GM19035 (cell line): ENCODE data around the gene FOXA3.
"Not testable (repeated sequence)": the region's sequence is repeated elsewhere in the genome, so short reads cannot be mapped to it uniquely, and the experiment has no call there.

Source experiments
- ATAC-seq: cut with Tn5 transposase; IDR thresholded peaks from one replicate; pipeline ENCODE4 v1.9.1; 2021; ENCODE audit not compliant: unreplicated experiment

Gene FOXA3

DNA sequence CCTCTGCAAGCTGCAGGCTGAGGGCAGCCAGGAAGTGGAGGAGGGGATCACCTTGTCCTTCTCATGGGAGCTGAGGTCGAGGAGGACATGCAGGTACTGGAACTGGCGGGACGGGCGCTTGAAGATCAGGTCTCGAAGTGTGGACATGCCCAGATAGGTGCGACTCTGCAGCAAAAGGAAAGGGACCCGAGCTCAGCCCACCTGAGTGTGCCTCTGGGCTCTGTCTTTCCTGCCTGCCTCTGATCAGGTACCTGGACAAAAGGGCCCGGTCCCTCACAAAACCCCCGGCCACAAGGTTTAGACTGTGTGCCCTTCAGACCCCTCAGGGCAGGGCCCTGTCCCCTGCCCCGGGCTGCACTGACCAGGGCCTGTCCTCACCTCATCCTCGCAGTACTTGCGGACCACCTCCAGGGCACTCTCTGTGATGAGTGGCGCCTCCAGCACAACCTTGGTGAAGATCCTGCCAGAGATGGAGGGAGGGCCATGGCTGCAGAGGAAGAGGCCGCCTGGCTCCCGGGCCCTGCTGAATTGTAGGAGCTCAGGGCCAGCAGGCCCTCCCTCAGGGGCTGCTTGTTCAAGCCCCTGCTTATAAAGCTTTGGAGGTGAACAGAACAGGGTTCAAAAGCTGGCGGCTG lies 36.5 kb upstream of the FOXA3 start:
- ATAC-seq: no peak

DNA sequence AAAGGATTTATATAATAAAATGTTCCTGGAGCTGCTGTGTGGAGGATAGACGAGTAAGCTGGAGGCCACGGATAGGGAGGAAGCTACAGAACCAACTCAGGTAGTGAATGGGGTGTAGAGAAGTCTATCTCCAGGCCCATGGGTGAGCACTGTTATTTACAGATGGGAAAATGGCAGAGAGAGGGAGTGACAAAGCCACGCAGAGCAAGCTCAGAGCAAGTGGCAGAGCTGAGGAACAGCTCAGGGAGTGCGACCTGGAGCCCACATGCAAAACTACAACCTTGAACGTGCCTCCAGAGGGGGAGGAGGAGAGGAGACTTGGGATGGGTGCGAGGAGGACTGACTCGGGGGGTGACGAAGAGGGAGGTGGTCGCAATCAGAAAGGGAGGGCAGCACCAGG lies 35.6 kb upstream of the FOXA3 start:
- ATAC-seq: no peak

DNA sequence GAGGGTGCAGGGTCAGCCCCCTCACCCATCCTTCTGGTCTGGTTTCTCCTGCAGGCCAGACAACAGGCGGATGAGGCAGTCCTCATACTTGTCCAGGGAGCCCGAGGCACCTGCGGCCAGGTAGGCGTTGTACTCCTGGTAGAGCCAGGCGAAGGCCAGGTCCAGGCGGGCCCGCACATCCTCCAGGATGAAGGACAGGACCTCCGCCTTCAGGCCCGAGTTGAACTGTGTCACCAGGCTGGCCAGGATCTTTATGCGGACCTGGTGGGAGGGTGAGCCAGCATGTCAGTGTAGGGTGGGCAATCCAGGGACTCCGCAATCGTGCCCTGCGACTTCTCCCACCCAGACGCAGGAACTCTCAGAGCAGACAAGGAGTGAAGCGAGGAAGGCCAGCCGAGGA lies 35.2 kb upstream of the FOXA3 start:
- no peak for ATAC-seq

DNA sequence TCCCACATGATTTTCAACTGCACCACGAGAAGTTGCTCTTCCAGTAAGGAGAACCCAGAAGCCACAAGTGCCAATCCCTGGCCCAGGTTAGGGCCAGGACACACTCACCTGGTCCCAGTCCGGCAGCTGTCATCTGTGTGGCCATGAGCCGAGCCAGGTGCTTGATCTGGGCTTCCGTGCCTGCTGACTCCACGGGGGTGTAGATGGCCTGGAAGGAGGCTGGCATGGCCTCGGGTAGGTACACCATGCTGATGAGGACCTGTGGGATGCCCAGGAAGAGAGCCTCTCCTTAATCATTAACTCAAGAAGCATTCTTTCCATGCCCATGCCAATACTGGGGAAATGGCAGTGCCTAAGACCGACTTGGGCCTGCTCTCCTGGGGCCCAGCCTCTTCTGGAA lies 29.2 kb upstream of the FOXA3 start:
- ATAC-seq: no peak

DNA sequence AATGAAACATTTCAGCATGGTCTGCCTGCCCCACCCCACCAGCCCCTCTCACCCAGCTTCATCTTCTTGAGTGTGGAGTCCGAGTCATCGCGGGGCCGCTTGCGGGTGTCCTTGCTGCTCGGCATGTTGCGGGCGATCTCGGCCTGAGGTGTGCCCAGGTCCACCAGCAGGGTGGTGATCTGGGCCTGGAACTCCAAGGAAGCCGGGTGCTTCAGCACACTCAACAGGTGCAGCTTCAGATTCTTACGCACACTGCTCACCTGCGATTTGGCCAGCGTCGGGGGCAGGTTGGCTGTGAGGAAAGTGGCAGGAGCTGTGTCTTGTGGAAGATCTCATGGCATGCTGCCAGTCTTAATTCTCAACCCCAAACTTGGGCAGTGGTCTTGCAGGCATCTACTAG lies 21.9 kb upstream of the FOXA3 start:
- ATAC-seq: no peak

DNA sequence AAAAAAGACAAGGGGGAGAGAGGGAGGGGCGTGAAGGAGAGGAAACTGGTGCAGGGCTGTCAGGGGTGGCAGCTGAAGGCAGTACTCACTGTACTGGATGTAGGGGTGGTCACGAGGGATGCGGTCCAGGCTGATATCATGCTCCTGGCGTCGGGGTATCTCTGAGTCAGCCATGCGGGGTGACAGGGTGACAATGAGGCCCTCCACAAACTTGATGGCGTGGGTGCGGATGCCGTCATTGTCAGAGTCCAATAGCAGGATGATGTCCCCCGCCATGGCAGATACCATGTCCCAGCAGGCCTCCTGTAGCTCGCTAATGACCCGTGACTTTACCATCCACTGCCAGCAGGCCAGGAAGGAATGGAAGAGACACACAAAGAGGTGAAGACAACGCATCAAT lies 16.5 kb upstream of the FOXA3 start:
- ATAC-seq: no peak

DNA sequence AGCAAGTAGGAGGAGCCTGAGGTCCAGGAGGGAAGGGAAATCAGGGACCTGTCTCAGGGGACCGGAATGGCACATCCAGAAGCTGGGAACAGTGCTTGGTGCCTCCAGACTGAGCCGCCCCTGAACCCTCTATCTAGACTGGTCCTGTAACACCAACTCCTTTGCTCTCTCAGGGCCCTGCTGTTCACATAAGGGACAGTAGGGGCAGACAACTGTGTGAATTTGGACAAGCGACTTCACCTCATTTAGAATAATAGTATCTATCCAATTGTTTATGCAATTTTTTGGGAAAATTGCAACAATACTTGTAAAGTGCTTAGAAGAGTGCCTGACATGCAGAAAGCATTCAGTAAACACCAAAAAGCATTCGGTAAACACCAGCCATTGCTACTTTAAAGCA lies 15.2 kb upstream of the FOXA3 start:
- no peak for ATAC-seq

DNA sequence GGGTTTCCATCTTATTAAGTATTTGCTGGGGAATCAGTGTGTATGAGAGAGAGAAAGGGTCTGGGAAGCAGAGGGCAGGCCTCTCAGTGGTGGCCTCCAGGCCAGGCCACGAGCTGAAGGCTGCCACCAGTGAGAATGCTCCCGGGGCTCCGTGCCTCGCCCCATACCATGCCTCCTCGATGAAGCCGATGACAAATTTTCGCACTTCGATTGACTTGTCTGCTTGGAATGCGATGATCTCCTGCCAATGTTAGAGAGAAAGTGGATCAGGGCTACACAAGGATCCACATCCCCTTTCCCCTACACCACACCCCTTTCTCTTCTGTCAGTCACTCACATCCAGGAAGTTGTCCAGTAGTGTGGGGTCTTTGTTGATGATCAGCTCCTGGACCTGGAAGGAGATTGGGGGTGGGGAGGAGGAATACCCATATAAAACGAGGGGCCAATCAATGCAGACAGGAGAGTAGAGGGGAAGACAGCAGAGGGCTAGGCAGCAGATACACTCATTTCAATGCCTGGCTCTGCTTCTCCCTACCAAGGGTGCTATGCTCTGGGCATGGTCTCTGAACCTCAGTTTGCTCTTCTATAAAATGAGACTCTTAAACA lies 11.9 kb upstream of the FOXA3 start:
- ATAC-seq: no peak

DNA sequence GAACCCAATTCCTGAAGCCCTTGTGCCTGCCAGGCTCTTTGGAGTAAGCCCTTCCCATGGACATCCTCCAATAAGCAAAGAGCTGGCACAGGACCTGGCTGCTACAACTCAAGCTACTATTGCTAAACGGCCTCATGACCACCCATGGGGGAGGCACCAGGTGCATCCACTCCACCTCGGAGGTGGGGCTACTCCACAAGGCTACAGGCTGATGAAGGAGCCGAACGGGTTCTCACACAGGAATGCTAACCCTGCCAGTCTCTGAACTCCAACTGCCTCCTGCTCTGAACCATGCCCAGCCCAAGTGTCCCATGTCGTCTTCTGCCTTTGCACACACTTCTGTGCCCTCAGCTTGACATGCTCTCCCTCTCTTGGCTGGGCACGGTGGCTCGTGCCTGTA lies 11.1 kb upstream of the FOXA3 start:
- ATAC-seq: no peak

DNA sequence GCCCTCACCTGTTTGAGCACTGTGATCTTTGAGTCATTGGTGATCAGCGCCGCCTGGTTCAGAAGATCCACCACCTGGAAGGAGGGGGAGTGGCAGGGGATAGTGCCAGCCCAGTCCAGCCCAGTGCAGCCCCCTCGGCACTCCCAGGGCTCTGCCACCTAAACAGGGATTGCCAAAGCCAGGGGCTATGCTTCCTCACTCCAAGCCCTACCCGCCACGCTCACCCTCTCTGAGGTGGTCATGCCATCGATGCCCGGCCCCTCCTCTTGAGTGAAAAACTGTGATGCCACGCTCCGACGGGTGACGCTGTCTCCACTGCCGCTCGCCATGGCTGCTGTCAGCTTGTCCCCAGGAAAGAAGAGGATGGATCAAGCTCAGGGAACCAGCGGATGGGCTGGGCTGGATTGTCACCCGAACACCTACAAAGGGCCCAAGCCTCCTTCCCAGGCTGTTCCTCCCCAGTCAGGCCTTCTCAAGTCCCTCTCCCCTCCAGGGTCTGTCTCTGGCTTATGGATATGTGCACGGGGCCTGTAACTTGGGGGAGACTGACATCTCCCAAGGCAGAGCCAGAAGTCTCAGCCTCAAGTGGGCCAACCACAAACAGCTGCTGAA lies 9.9 kb upstream of the FOXA3 start:
- no peak for ATAC-seq

DNA sequence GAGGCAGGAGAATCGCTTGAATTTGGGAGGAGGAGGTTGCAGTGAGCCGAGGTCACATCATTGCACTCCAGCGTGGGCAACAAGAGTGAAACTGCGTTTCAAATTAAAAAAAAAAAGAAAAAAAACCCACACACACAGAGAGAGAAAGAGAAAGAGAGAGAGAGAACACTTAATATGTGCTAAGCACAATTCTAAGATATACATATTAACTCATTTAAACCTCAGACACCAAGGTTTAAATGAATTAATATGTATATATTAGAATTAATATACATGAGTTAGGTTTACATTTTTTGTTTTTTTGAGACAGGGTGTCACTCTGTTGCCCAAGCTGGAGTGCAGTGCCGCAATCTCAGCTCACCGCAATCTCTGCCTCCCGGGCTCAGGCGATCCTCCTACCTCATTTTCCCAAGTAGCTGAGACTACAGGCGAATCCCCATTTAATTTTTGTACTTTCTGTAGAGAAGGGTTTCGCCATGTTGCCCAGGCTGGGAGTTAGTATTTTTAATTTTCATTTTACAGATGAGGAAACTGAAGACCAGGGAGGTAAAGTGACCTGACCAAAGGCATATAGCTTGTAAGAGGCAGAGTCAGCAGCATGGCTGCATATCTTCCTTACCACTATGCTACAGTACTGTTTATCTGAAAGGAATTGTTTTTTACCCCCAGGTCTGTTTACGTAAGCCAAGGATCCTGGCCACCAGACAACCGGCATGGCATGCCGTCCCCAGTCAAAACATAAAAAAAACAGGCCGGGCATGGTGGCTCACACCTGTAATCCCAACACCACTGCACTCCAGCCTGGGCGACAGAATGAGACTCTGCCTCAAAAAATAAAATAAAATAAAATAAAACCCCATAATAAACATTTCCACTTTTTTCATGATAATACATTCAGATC lies 3.5 kb upstream of the FOXA3 start:
- ATAC-seq: no peak

DNA sequence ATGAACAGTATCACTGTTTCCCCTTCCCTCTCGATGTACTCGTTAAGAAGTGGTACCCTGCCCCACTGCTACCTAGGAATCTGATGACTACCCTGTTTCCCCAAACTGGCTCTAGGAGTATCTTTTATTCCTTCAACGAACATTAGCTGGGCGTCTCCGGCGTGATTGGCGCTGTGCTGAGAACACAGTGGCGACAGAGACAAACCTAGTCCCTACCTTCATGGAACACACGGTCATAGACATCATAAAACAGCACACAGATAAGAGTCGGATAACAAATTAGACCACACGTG lies 1.9 kb upstream of the FOXA3 start:
- ATAC-seq: no peak

DNA sequence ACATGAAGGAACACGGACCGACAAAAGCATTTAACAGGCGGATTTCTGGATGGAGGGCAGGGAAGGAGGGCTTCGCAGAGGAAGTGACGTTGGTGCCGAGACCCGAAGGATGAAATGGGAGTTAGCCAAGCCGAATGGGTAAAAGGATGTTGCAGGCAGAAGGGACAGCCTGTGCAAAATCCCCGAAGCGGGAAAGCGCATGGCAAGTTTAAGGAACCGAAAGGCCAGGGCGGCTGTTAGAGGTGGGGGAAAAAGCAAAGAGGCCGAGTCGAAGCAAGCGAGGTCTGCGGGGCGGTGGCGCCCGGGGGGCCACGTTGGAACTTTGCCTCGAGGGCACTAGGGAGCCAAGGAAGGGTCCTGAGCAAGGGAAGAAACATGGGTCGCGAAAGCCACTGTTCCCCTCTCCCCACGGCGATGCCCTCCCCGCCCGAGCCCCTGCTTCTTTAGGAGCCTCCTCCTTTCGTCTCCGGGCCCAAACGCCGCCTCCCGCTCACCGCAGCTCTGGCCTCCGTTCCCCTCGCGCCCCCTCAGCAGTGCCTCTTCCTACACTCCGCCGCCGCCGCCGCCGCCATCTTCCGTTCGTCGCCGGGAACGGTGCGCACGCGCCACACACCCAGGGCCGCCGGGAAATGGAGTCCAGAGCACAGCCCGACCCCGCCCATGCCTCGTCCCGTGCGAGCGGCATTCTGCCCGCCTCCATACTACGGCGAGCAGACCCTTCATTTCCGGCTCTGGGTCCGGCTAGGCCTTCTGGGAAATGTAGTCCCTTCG lies 1.4 kb upstream of the FOXA3 start, which contains the start of gene SYMPK:
Gene SYMPK, minus strand, starts transcription at position 584 of the 771 bp plus-strand sequence. CDS start 8,652 bp downstream, outside the sequence.
- peak; percentile 92 for ATAC-seq

DNA sequence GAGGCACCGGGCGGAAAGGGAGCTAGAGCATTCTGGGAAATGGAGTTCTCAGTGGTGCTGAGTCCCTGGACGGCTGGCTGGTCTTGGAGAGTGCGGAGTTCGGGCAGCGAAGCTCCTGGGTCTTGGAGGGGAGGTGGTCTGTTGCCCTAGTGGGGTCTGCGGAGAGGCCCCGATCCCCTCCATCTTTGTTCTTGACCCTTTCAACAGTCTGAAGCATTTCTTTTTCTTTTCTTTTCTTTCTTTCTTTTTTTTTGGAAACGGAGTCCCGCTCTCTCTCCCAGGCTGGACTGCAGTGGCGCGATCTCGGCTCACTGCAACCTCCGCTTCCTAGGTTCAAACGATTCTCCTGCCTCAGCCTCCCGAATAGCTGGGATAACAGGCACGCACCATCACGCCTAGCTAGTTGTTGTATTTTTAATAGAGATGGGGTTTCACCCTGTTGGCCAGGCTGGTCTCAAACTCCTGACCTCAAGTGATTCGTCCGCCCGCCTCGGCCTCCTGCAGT lies 739 bp upstream of the FOXA3 start:
- ATAC-seq: no peak

DNA sequence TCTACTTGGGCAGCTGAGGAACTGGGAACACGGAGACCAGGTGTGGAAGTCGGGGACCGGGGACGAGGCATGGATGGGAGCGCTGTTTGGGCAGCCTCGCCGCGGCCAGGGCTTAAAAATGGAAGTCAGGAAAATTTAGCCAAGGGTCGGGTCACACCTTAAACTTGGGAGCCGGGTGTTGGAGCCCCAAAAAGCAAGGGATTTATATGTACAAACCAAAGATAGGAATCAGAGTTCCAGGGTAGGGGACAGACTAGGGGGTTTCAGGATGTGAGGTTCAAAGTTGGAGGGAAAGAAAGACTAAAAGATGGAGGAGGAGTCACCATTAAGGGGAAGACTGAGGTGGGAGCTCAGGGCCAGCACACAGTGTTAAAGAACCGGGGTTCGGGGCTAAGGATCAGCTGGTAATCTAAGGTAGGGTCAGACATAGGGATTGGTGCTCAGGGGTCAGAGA lies 530 bp downstream of the FOXA3 start:
- ATAC-seq: no peak

DNA sequence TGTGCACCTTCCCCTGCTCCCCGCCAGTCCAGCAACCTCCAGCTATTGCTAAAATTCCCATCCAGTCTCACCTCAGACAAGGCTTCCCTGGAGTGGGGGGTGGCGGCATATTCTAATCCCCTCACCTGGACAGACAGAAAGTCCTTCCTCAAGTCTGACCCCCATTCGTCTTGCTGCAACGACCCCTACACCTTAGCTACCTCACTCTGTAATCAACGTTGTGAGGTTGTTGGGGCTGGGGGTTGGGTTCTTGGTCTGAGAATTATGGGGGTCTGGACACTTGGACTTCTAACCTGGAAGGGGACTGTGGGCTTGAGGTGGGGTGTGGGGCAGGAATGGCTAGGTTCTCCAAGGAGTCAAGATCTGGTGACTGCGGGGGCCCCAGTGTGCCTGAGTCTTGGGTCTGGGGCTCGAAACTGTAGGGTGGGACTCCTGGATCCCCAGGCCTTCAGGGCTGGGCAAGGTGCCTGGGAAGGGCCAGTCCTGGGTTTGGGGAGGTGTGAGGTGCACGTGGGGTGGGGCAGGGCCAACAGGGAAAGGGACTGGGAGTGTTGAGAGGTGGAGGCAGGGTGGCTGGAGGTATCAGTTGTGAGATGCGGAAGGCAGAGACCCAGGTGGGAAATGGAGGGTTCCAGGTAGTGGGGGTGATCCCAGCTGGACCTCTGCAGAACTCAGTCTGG lies 1.3 kb downstream of the FOXA3 start:
- ATAC-seq: no peak

DNA sequence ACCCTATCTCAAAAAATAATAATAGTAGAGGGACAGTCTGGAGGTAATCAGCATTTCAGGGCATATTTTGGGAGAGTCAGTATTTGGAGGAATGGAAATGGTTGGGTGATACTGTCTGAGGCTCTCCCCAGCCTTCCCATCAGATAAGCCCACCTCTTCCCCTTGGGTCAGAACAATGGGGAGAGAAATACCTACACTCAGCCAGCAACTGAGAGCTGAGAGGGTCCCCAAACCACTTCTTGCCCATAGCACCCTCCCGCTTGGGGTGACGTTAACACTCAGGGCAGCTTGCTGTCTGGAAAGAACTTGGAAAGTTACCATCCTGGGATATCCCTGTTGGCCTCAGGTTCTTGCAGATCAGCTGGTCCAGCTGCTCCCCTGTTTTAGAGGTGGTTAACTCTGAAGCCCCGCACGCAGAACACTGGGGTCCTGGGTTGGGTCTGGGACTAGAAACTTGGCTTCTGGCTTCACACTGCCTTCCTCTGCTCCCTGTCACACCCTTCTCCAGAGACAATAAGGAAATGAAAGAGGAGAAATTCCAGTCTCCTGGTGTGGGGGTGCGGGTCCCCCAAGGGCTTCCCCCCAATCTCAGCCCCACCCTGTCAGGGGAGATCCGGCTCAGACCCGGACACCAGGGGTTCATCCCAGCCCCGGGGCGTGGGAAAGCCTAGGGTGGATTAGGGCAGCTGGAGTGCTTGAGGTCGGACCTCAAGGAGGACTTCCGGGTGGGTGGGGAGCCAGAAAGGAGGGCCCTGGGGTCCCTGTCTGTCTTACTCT lies 2.5 kb downstream of the FOXA3 start:
- no peak for ATAC-seq

DNA sequence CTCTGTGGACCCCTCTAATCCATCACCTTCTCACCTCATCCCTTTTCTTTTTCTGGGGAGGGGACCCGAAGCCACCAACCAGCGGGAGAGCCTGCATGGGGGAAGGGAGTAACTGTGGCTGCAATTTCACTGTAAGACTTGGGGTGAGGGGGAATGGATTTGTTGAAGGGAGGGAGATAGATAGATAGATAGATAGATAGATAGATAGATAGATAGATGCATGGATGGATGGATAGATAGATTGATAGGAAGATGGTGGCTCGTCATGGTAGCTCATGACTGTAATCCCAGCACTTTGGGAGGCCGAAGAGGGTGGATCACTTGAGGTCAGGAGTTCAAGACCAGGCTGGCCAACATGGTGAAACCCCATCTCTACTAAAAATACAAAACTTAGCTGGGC lies 3.1 kb downstream of the FOXA3 start:
- ATAC-seq: not testable (repeated sequence)

DNA sequence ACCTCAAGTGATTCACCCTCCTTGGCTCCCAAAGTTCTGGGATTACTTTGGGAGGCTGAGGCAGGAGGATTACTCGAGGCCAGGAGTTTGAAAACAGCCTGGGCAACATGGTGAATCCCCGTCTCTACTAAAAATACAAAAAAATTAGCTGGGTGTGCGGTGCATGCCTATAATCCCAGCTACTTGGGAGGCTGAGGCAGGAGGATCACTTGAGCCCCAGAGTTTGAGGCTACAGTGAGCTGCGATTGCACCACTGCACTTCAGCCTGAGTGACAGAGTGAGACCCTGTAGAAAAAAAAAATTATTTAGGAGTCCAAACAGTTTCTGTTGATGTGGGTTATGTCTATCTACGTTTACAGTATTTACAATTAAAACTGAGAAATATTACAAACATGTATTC lies 6.7 kb downstream of the FOXA3 start:
- no peak for ATAC-seq
